Lower leg skin (tissue), 3 donors: ENCODE data around the gene ZNF492.

Source experiments
- POLR2A ChIP-seq, 2 donors: fragments of 450-650 bp; IDR thresholded peaks; one replicate each; pipeline ENCODE4 v1.6.1; 2016 to 2017; ENCODE audit warnings: antibody characterized with exemption in 2 of 2, mild to moderate bottlenecking in 1 of 2, moderate library complexity in 1 of 2
- TF ChIP-seq, protein P1 (sequence below), 3 donors: fragments of 450-650 bp; IDR thresholded peaks; one replicate each; pipeline ENCODE4 v1.5.1; 2016; ENCODE audit warnings: antibody characterized with exemption in 3 of 3, mild to moderate bottlenecking in 3 of 3, moderate library complexity in 2 of 3

DNA sequence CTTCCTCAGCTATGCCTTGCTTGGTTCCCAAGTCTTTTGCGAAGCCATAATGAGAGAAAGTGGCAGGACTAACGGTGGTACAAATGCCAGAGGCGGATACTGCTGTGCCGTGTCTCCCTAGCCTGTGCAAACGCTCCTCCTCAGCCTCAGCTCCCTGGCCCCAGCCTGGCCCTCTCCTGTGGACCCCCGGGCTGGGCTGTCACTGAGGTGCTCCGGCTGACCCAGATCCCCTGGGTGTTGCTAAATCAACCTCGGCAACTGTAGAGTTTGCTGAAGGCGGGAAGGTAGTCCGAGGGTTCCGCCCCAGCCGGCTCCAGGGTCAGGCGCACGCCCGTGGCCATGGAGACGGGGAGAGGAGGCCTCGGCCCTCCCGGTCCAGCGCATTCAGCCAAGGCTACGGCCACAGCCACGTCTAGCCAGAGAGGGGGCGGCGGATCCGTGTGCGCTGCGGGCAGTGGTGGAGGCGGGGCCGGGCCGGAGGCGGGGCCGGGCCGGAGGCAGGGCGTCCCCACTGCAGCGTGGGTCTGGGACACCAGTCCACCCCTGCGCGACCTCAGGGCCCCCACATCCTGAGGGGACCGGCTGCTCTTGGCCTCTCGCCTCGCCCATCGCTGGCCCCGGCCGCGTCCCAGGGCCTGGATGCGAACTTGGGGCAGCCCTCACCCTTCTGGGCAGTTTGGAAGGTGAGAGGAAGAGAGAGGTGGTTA lies 16.4 kb upstream of the ZNF492 start:
- no peak for TF ChIP-seq POLR2A (IDR thresholded peaks at IDR 0.05)
- TF ChIP-seq, protein P1, sequence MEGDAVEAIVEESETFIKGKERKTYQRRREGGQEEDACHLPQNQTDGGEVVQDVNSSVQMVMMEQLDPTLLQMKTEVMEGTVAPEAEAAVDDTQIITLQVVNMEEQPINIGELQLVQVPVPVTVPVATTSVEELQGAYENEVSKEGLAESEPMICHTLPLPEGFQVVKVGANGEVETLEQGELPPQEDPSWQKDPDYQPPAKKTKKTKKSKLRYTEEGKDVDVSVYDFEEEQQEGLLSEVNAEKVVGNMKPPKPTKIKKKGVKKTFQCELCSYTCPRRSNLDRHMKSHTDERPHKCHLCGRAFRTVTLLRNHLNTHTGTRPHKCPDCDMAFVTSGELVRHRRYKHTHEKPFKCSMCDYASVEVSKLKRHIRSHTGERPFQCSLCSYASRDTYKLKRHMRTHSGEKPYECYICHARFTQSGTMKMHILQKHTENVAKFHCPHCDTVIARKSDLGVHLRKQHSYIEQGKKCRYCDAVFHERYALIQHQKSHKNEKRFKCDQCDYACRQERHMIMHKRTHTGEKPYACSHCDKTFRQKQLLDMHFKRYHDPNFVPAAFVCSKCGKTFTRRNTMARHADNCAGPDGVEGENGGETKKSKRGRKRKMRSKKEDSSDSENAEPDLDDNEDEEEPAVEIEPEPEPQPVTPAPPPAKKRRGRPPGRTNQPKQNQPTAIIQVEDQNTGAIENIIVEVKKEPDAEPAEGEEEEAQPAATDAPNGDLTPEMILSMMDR (IDR thresholded peaks at IDR 0.05): no peak
